Measurements from ENCODE around the gene FRMD1.

DNA sequence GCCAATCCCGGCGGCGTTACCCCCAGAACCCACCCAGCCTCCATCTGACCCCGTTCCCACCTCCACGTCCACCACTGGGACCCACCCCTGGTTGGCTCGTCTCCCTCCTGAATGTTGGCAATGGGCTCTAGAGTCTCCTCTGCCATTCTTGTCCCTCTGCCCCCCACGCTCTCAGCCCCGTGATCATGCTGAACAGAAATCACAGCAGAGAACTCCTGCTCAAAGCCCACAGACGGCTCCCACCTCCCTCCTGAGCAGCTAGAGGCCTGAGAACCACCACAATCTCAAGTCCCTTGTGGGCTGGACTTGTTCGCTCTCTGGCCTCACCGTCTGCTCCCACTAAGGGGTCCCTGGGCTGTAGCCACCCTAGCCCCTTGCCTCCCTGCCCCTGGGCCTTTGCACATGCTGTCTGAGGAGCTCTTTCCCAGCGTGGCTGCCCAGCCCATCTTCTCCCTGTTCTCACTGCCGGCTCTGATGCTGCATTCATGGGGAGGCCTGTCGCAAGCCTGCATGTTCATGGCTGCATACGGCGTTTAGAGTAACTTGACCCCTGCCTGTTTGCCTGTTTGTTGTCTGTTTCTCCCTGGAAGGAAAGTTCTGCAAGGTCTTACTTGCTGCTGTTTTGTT lies 11.2 kb upstream of the FRMD1 start:
- no peak for TF ChIP-seq POLR2A (IDR thresholded peaks at IDR 0.05; ENCODE audit: low read depth, low read length)
- TF ChIP-seq POLR2AphosphoS5 (IDR thresholded peaks at IDR 0.05; ENCODE audit: low read depth, low read length): no peak
- TF ChIP-seq TAF1 (IDR thresholded peaks at IDR 0.05; ENCODE audit: borderline replicate concordance, low read depth, low read length): no peak
